ENCODE data around the gene XPA. TPM values are rescaled to one million over a fixed set of nuclear protein-coding genes. Genes with fewer than 3 reads are reported as not detected.

Gene XPA
- total and polyA plus RNA-seq, 4 donors = 9.2 to 23.0 (median 10.5) TPM

DNA sequence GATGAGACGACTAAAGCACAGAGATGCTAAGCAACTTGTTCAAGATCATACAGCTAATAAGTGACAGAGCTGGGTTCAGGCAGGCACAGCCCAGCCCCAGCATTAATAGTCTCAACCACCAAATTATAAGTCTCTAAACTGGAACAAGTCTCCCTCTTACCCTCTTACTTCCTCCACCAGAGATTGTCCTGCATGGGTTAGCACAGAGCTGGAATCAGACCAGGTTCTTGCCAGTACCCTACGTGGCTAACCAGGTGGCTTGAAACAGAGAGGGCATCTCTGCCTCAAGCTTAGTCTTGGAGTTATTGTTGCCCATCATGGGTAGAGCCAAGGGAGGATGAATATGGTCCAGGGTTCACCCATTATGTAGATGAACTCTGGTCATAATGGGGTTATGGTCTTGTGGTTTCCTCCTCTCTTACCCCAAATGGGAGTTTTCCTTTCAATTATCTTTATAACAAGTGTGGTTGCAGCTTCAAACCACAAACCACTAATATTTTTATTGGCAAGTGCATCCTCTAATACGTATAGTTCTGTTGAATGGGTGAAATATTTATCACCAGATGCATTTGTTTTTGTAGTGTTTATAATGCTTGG is 8.3 kb upstream of the XPA start:
- H3K27ac ChIP-seq (ENCODE audit: low read depth in 1 of 2, low read length in 1 of 2) = no peak overlapping the region
- DNase-seq (no peak), ATAC-seq (ENCODE audit: insufficient read depth, low FRiP score) (no peak)
- TF ChIP-seq, protein P1, sequence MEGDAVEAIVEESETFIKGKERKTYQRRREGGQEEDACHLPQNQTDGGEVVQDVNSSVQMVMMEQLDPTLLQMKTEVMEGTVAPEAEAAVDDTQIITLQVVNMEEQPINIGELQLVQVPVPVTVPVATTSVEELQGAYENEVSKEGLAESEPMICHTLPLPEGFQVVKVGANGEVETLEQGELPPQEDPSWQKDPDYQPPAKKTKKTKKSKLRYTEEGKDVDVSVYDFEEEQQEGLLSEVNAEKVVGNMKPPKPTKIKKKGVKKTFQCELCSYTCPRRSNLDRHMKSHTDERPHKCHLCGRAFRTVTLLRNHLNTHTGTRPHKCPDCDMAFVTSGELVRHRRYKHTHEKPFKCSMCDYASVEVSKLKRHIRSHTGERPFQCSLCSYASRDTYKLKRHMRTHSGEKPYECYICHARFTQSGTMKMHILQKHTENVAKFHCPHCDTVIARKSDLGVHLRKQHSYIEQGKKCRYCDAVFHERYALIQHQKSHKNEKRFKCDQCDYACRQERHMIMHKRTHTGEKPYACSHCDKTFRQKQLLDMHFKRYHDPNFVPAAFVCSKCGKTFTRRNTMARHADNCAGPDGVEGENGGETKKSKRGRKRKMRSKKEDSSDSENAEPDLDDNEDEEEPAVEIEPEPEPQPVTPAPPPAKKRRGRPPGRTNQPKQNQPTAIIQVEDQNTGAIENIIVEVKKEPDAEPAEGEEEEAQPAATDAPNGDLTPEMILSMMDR (IDR thresholded peaks at IDR 0.05; ENCODE audit: control extremely low read depth, extremely low read depth) = no peak
- no peaks in the 10 kb centered on the region for H3K9me3 ChIP-seq (ENCODE audit: control insufficient read depth in 4 of 4, insufficient read depth in 3 of 4, low read length in 3 of 4)
- no peak overlapping the region for H3K9ac ChIP-seq (ENCODE audit: insufficient read depth in 1 of 2, low read length in 2 of 2)
- WGBS, 2 donors = 45 to 49% methylated on average over 3 of the region's 3 CpGs
- no peaks in the 10 kb centered on the region for H3K27me3 ChIP-seq (ENCODE audit: control insufficient read depth in 3 of 3, insufficient read depth in 3 of 3, low read length in 2 of 3)
- no peaks in the 10 kb centered on the region for H3K4me1 ChIP-seq (ENCODE audit: control insufficient read depth in 5 of 5, insufficient read depth in 5 of 5, low read length in 5 of 5)
- no peak overlapping the region for H3K4me3 ChIP-seq
- no peaks in the 10 kb centered on the region for H3K36me3 ChIP-seq (ENCODE audit: control insufficient read depth in 4 of 4, insufficient read depth in 4 of 4, low read length in 4 of 4)

DNA sequence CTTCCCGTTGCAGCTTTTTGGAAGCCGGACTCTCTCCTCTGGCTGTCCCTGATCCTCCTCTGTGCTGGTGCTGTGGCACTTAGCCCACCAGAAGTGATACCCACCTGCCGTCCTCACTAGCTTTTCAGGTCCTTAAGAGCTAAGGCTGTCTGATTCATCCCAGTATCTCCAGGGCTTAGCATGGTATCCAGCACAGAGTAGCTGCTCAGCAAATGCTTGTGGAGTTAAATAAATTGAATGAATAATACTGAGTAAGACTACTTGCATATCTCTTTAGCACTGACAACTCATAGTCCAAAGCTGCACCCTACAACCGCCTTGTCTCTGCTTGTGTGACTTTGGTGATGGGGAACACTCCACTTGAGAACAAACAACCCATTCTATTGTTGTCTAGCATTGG is 7.7 kb upstream of the XPA start:
- no peak for DNase-seq
- WGBS, 2 donors = 80 to 85% methylated on average over 4 of the region's 4 CpGs
- H3K27ac ChIP-seq (ENCODE audit: low read depth in 1 of 2, low read length in 1 of 2) = no peak overlapping the region

GRCh38 chr9:97704345-97704677 is 7.2 kb upstream of the XPA start:
- H3K4me3 ChIP-seq = no peak overlapping the region
- no peak for DNase-seq
- no peaks in the 10 kb centered on the region for H3K27me3 ChIP-seq (ENCODE audit: control insufficient read depth in 3 of 3, insufficient read depth in 3 of 3, low read length in 2 of 3)
- no peaks in the 10 kb centered on the region for H3K36me3 ChIP-seq (ENCODE audit: control insufficient read depth in 4 of 4, insufficient read depth in 4 of 4, low read length in 4 of 4)
- H3K9ac ChIP-seq (ENCODE audit: insufficient read depth in 1 of 2, low read length in 2 of 2) = no peak overlapping the region
- H3K27ac ChIP-seq (ENCODE audit: low read depth in 1 of 2, low read length in 1 of 2) = no peak overlapping the region
- H3K9me3 ChIP-seq (ENCODE audit: control insufficient read depth in 4 of 4, insufficient read depth in 3 of 4, low read length in 3 of 4) = no peaks in the 10 kb centered on the region
- H3K4me1 ChIP-seq (ENCODE audit: control insufficient read depth in 5 of 5, insufficient read depth in 5 of 5, low read length in 5 of 5) = no peaks in the 10 kb centered on the region
- 84 to 92% methylated on average over 3 of the region's 3 CpGs for WGBS, 2 donors
- TF ChIP-seq, protein P1 (IDR thresholded peaks at IDR 0.05; ENCODE audit: control extremely low read depth, extremely low read depth) = no peak
- no peak for ATAC-seq (ENCODE audit: insufficient read depth, low FRiP score)

More for the DNA sequence above, 7.7 kb upstream of the XPA start:
- Histone ChIP-seq H3K27me3 (ENCODE audit: control insufficient read depth in 3 of 3, insufficient read depth in 3 of 3, low read length in 2 of 3) (no peaks in the 10 kb centered on the region), H3K9me3 (ENCODE audit: control insufficient read depth in 4 of 4, insufficient read depth in 3 of 4, low read length in 3 of 4) (no peaks in the 10 kb centered on the region), H3K9ac (ENCODE audit: insufficient read depth in 1 of 2, low read length in 2 of 2) (no peak overlapping the region), H3K4me3 (no peak overlapping the region), H3K36me3 (ENCODE audit: control insufficient read depth in 4 of 4, insufficient read depth in 4 of 4, low read length in 4 of 4) (no peaks in the 10 kb centered on the region), H3K4me1 (ENCODE audit: control insufficient read depth in 5 of 5, insufficient read depth in 5 of 5, low read length in 5 of 5) (no peaks in the 10 kb centered on the region)
- no peak for ATAC-seq (ENCODE audit: insufficient read depth, low FRiP score)
- TF ChIP-seq, protein P1 (IDR thresholded peaks at IDR 0.05; ENCODE audit: control extremely low read depth, extremely low read depth) = no peak

Data from lung (tissue), 12 donors.